Measurements from ENCODE around the gene ADGRD1. TPM values are rescaled to one million over a fixed set of nuclear protein-coding genes. Genes with fewer than 3 reads are reported as not detected.

ADGRD1 gene
- total RNA-seq, 3 donors from 2014 or later = 11.6 to 47.5 (median 18.7) TPM

DNA sequence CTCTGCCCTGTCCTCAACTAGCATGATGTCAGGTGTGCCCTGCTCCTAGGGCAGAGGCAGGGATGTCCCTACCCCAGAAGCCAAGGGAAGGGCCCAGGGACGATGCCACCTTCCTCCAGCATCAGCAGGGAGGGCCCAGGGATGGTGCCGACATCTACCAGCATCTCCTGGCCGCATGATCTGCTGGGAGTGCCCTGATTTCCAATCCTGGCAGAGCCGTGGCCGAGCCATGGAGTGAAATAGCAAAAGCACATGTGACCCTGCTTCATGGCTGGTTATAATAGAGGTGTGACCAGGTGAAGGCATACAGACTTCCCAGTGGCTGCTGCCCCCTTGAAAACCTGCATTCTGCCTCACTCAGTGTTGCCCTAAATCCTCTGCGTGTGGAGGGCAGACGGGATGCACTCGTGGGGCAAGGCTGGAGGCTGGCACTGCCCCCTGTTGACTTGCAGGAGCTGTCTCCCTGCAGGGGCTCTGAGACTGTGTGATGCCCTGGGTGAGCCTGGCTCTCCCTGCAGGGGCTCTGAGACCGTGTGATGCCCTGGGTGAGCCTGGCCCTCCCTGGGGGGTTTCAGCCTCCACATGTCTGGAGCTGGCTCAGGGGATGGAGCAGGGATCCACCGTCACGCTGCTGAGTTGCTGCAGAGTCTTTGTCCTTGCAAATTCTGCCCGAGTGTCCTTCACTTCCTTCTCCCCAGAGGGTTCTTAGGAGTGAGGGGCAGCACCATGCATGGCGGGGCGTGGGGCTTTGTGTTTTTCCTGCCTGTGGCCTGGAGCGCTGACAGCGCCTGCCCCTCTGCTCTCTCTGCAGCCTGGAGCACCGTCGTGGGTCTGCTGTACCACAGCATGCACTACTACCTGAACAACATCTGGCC is 51.7 kb downstream of the ADGRD1 start:
- Histone ChIP-seq H3K36me3 (no peaks in the 10 kb centered on the region), H3K4me1 (no peaks in the 10 kb centered on the region), H3K9me3 (no peaks in the 10 kb centered on the region), H3K27me3 (peaks cover 0 to 10% of the 10 kb centered on the region in 2 donors), H3K4me3 (no peak overlapping the region), H3K27ac (no peak overlapping the region)
- TF ChIP-seq, protein P1, sequence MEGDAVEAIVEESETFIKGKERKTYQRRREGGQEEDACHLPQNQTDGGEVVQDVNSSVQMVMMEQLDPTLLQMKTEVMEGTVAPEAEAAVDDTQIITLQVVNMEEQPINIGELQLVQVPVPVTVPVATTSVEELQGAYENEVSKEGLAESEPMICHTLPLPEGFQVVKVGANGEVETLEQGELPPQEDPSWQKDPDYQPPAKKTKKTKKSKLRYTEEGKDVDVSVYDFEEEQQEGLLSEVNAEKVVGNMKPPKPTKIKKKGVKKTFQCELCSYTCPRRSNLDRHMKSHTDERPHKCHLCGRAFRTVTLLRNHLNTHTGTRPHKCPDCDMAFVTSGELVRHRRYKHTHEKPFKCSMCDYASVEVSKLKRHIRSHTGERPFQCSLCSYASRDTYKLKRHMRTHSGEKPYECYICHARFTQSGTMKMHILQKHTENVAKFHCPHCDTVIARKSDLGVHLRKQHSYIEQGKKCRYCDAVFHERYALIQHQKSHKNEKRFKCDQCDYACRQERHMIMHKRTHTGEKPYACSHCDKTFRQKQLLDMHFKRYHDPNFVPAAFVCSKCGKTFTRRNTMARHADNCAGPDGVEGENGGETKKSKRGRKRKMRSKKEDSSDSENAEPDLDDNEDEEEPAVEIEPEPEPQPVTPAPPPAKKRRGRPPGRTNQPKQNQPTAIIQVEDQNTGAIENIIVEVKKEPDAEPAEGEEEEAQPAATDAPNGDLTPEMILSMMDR (IDR thresholded peaks at IDR 0.05) = no peak
- TF ChIP-seq POLR2A (IDR thresholded peaks at IDR 0.05) (no peak), POLR2AphosphoS5 (IDR thresholded peaks at IDR 0.05) (no peak)
- intact Hi-C loops (cut with DNase I; ENCODE audit: low total_unique reads) = no loop called here
- DNase-seq (ENCODE audit: low spot score in 2 of 2) = no peak

DNA sequence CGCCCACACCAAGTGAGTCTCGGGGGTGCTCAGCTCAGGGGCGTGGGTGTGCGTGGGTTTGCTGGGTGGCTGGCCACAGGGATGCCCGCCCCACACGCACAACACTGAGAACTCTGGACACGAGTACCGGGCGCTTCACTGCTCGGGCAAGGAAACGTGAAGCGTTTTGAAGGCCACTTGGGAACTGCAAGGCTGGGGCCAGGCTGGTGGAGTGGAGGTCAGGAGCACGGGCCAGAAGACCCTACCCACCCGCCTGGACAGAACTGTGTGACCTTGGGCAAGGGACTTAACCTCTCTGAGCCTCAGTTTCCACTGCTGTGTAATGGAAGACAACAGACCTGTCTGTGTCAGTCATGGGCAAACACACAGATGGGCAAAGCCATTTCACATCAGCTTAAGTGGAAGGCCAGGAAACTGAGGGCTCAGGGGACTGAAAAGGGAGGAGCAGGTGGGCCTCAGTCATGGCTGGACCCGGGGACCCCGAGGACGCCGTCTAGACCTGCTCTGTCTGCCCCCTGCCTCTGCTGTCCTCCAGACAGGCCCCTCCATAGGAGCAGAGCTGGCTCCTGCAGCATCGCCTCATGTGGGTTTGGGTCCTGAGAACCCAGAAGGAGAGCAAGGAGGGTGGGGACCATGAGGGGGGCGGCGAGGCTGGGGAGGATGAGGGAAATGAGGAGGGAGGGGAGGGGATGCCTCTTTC is 52.5 kb downstream of the ADGRD1 start:
- Histone ChIP-seq H3K4me1 (no peaks in the 10 kb centered on the region), H3K27ac (no peak overlapping the region), H3K36me3 (no peaks in the 10 kb centered on the region), H3K9me3 (no peaks in the 10 kb centered on the region), H3K4me3 (no peak overlapping the region), H3K27me3 (peaks cover 0 to 14% of the 10 kb centered on the region in 2 donors)
- no peak for DNase-seq (ENCODE audit: low spot score in 2 of 2)
- intact Hi-C loops (cut with DNase I; ENCODE audit: low total_unique reads) = no loop called here
- TF ChIP-seq, protein P1 (IDR thresholded peaks at IDR 0.05) = no peak
- no peak for TF ChIP-seq POLR2AphosphoS5 (IDR thresholded peaks at IDR 0.05)
- TF ChIP-seq POLR2A (IDR thresholded peaks at IDR 0.05) = no peak

GRCh38 chr12:131007031-131007739 is 53.5 kb downstream of the ADGRD1 start:
- H3K9me3 ChIP-seq = no peaks in the 10 kb centered on the region
- H3K27me3 ChIP-seq = peaks cover 0 to 14% of the 10 kb centered on the region in 2 donors
- DNase-seq (ENCODE audit: low spot score in 2 of 2) = no peak
- no peaks in the 10 kb centered on the region for H3K36me3 ChIP-seq
- H3K4me1 ChIP-seq = no peaks in the 10 kb centered on the region
- intact Hi-C loops (cut with DNase I; ENCODE audit: low total_unique reads) = no loop called here
- no peak overlapping the region for H3K27ac ChIP-seq
- TF ChIP-seq, protein P1 (IDR thresholded peaks at IDR 0.05) = no peak
- TF ChIP-seq POLR2A (IDR thresholded peaks at IDR 0.05) (no peak), POLR2AphosphoS5 (IDR thresholded peaks at IDR 0.05) (no peak)
- H3K4me3 ChIP-seq = no peak overlapping the region

DNA sequence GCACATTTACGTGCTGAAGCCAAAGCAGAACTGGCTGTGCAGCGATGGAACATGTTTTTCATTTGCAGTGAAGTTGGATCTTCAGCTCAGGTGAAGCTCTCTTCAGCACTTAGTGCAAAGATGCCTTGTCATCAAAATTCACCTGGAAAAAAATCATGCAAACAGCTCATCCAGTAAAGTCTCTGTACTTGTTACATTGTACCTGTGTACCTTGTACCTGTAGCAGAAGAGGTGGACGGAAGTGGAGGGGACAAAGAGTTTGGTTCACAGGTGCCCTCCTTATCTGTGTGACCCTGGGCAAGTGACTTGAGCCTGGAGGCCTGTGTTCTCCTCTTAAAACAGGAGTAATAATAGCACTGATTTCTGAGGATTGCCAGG is 54.0 kb downstream of the ADGRD1 start:
- TF ChIP-seq POLR2AphosphoS5 (IDR thresholded peaks at IDR 0.05) (no peak), POLR2A (IDR thresholded peaks at IDR 0.05) (no peak)
- Histone ChIP-seq H3K27me3 (peaks cover 0 to 14% of the 10 kb centered on the region in 2 donors), H3K4me1 (no peaks in the 10 kb centered on the region), H3K4me3 (no peak overlapping the region), H3K9me3 (no peaks in the 10 kb centered on the region), H3K36me3 (no peaks in the 10 kb centered on the region), H3K27ac (no peak overlapping the region)
- intact Hi-C loops (cut with DNase I; ENCODE audit: low total_unique reads) = no loop called here
- no peak for DNase-seq (ENCODE audit: low spot score in 2 of 2)

GRCh38 chr12:131008131-131008912 is 54.6 kb downstream of the ADGRD1 start:
- Histone ChIP-seq H3K4me1 (no peaks in the 10 kb centered on the region), H3K4me3 (no peak overlapping the region), H3K36me3 (no peaks in the 10 kb centered on the region), H3K27ac (no peak overlapping the region), H3K9me3 (no peaks in the 10 kb centered on the region), H3K27me3 (peaks cover 0 to 14% of the 10 kb centered on the region in 2 donors)
- TF ChIP-seq POLR2AphosphoS5 (IDR thresholded peaks at IDR 0.05) (no peak), POLR2A (IDR thresholded peaks at IDR 0.05) (no peak)
- TF ChIP-seq, protein P1 (IDR thresholded peaks at IDR 0.05) = no peak
- intact Hi-C loops (cut with DNase I; ENCODE audit: low total_unique reads) = no loop called here
- no peak for DNase-seq (ENCODE audit: low spot score in 2 of 2)

Data from breast epithelium (tissue), 4 donors.